Stimulated activated naive CD4-positive, alpha-beta T cell treated with Interleukin-2 at 50 U/mL for 16 hours (primary cell): ENCODE data around the gene SLC30A9.

Experiments used
- DNase-seq: peaks from one replicate; lab custom pipeline; 2025; lab: John Stamatoyannopoulos, UW

The SLC30A9 gene

GRCh38 chr4:41999321-41999720 is 9.0 kb downstream of the SLC30A9 start:
- no peak for DNase-seq

GRCh38 chr4:42008011-42008786 is 17.9 kb downstream of the SLC30A9 start:
- no peak for DNase-seq

GRCh38 chr4:42015438-42015837 is 25.1 kb downstream of the SLC30A9 start:
- DNase-seq: no peak

- no peak for DNase-seq
Observed at GRCh38 chr4:42018451-42018850, 28.1 kb downstream of the SLC30A9 start.

GRCh38 chr4:42048394-42048793 is 58.1 kb downstream of the SLC30A9 start:
- DNase-seq: no peak

GRCh38 chr4:42050516-42051249 is 60.4 kb downstream of the SLC30A9 start:
- DNase-seq: no peak

GRCh38 chr4:42066402-42066801 is 76.1 kb downstream of the SLC30A9 start:
- DNase-seq: no peak

GRCh38 chr4:42067264-42067663 is 76.9 kb downstream of the SLC30A9 start:
- no peak for DNase-seq

- no peak for DNase-seq
Observed at GRCh38 chr4:42070463-42070862, 80.1 kb downstream of the SLC30A9 start.

- DNase-seq: no peak
Observed at GRCh38 chr4:42074294-42074693, 84.0 kb downstream of the SLC30A9 start.

GRCh38 chr4:42078184-42078801 is 88.0 kb downstream of the SLC30A9 start:
- DNase-seq: no peak

- DNase-seq: no peak
Observed at GRCh38 chr4:42080306-42080705, 90.0 kb downstream of the SLC30A9 start.

- no peak for DNase-seq
Observed at GRCh38 chr4:42083816-42084215, 93.5 kb downstream of the SLC30A9 start.

GRCh38 chr4:42088386-42088785 is 98.1 kb downstream of the SLC30A9 start:
- DNase-seq: no peak

GRCh38 chr4:42101446-42101975 is 111.2 kb downstream of the SLC30A9 start:
- DNase-seq: no peak

- DNase-seq: no peak
Observed at GRCh38 chr4:42104521-42104920, 114.2 kb downstream of the SLC30A9 start.

- no peak for DNase-seq
Observed at GRCh38 chr4:42112846-42113245, 122.5 kb downstream of the SLC30A9 start.

GRCh38 chr4:42119886-42120285 is 129.6 kb downstream of the SLC30A9 start:
- no peak for DNase-seq

GRCh38 chr4:42122237-42122636 is 131.9 kb downstream of the SLC30A9 start:
- DNase-seq: no peak

GRCh38 chr4:42123071-42123644 is 132.8 kb downstream of the SLC30A9 start:
- DNase-seq: no peak

- no peak for DNase-seq
Observed at GRCh38 chr4:42132099-42132498, 141.8 kb downstream of the SLC30A9 start.

GRCh38 chr4:42133006-42133405 is 142.7 kb downstream of the SLC30A9 start:
- no peak for DNase-seq
